GM19372 (cell line): ENCODE data around the gene ZNF385B.

Source experiments
- ATAC-seq: cut with Tn5 transposase; IDR thresholded peaks from one replicate; pipeline ENCODE4 v1.9.1; 2021; ENCODE audit warnings: mild to moderate bottlenecking, low read depth, moderate library complexity; ENCODE audit not compliant: unreplicated experiment

Gene ZNF385B

GRCh38 chr2:179427065-179427464 lies 434.3 kb downstream of the ZNF385B start:
- no peak for ATAC-seq

GRCh38 chr2:179424571-179424970 lies 436.8 kb downstream of the ZNF385B start:
- ATAC-seq: no peak

GRCh38 chr2:179422037-179422643 lies 439.3 kb downstream of the ZNF385B start:
- ATAC-seq: peak; percentile 83

GRCh38 chr2:179417436-179417949 lies 443.9 kb downstream of the ZNF385B start:
- ATAC-seq: no peak

- no peak for ATAC-seq
Observed at GRCh38 chr2:179412112-179412511, 449.3 kb downstream of the ZNF385B start.

DNA sequence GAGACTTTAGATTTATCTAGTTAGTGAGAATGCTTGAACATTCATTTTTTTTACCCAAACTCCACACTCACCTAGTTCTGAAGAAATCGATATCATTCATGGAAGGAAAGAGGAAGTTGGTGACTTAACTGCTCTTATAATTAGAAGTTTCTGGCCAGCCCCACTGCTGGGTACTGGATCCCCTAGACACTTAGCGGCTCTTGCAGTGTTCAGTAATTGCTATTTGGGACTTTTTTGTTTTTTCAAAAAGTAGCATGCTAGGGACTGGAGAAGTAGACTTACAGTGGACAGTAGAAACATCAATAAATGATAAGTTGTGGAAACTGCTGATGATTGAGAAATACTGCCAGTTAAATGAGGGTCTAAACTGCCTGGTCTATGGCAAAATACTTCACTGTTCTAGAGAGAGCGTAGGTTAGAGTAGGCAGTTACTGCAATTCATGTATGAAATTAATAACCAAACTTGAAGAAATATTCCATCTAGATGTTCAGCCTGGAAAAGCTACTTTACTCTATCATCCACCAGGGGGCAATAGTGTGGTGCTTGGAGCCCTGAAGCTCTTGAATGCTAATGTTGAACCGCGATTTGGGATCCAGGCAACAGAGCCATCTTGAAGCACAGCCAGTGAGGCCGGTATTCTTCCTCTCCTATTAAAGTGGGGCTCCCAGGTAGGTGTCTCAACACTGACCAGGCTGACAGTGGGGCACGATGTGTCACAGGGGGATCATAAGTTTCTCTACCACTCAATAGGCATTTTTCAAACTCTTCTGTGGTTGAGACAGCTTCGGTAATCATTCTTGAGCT lies 450.7 kb downstream of the ZNF385B start:
- ATAC-seq: peak; percentile 87

- ATAC-seq: no peak
Observed at GRCh38 chr2:179403624-179404023, 457.8 kb downstream of the ZNF385B start.

DNA sequence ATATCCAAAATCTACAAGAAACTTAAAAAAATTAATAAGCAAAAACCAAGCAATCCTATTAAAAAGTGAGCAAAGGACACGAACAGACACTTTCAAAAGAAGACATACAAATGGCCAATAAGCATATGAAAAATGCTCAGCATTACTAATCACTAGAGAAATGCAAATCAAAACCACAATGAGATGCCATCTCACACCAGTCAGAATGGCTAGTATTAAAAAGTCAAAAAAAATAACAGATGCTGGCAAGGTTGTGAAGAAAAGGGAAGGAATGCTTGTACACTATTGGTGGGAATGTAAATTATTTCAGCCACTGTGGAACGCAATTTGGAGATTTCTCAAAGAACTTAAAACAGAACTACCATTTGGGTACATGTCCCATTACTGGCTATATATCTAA lies 467.9 kb downstream of the ZNF385B start:
- no peak for ATAC-seq
